Suppressor macrophage (primary cell): ENCODE results near the gene RNPEPL1.

Experiments used
- DNase-seq, 4 experiments: peaks; one replicate each; pipeline ENCODE4 v3.0.0-alpha.2; 2020 to 2022

RNPEPL1 gene

GRCh38 chr2:240593703-240594451, 25.6 kb downstream of the RNPEPL1 start:
- peak in 1 of 4 experiments; percentile 1 for DNase-seq

- DNase-seq = peak in 1 of 4 experiments; percentile 1
Observed at GRCh38 chr2:240594511-240595380, 26.5 kb downstream of the RNPEPL1 start.

DNA sequence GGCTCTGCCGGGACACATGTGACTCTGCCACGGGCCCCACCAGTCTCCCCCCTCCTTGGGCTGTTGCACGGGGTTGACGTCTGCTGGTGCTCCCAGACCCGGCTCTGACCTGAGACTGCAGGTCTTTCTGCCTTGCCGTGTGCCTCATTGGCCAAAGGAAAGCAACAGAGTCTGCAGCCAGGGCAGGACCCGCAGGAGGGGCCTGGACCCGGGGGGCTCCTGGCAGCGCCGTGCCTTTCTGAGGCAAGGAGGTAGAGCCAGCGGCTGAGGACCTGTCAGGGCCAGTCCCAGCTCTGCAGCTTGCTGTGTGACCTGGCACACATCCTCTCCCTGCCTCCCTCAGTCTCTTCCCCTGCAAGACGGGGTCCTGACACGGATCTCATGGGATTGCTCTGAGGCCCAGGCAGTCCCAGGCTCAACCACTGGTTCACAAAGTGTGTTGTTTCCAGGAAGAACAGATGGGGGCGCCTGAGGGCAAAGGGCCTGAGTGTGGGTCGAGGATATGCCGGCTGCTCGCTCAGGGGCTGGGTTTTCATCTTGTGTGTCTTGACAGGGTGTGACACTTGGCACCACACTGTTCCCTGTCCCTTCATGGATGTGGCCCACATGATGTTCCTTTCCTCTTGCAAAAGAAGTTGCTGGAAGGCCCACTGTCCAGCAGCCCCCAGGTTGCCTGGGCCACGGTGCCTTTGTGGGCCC, 27.2 kb downstream of the RNPEPL1 start:
- DNase-seq = peak; percentile 35 to 68 (median 56)

DNA sequence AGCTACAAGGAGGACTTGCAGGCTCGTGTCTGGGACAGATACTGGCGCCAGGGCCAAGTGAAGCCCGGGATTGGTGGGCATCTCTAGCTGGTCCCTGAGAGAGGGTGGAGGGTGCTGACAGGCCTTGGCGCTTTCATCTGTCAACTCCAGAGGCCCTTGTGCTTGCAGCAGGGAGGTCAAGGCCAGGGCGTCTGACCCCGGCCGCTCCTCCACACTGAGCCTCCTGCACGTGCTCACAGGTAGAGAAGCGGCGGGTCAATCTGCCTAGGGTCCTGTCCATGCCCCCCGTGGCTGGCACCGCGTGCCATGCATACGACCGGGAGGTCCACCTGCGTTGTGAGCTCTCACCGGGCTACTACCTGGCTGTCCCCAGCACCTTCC, 27.8 kb downstream of the RNPEPL1 start:
- no peak for DNase-seq

DNA sequence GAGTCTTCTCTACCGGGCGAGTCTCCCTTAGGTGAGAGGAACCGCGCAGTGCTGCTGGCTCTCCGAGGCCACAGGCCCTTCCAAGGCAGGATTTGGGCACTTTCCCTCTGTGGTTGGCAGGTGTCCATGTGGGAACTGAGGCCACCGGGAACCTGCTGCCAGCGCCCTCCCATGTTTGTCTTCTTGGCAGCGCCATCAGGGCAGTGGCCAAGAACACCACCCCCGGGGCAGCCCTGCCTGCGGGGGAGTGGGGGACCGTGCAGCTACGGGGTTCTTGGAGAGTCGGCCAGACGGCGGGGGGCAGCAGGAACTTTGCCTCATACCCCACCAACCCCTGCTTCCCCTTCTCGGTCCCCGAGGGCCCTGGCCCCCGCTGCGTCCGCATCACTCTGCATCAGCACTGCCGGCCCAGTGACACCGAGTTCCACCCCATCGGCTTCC, 28.2 kb downstream of the RNPEPL1 start:
- no peak for DNase-seq

GRCh38 chr2:240597054-240597418, 28.8 kb downstream of the RNPEPL1 start:
- no peak for DNase-seq

DNA sequence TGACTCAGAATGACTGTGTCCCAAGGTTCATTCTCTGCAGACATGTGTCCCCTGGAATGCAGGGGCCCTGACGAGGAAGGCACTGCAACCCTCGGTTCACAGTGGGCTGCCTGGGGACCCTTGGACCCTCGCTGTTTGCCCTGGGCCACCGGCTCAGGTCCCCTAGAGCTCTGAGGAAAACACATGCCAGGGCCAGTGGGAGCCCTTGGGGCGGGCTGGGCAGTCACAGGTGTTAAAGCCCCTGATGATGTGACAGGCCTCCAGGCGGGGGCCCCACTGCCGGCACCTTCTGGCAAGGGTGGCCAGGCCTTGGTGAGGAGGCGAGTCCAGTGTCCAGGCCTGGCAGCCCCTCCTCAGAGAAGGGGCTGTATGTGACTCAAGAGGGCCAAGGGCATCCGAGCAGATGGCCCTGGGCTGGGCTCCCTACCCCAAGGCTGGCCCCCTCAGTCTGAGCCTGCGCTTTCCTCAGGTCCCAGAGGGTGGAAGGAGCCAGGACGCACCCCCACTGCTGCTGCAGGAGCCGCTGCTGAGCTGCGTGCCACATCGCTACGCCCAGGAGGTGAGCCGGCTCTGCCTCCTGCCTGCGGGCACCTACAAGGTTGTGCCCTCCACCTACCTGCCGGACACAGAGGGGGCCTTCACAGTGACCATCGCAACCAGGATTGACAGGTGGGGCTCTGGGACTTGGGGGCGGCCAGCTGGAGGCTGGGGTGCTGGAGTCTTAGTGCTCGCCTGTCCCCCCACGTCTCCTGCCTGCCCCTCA, 29.3 kb downstream of the RNPEPL1 start:
- DNase-seq = no peak

DNA sequence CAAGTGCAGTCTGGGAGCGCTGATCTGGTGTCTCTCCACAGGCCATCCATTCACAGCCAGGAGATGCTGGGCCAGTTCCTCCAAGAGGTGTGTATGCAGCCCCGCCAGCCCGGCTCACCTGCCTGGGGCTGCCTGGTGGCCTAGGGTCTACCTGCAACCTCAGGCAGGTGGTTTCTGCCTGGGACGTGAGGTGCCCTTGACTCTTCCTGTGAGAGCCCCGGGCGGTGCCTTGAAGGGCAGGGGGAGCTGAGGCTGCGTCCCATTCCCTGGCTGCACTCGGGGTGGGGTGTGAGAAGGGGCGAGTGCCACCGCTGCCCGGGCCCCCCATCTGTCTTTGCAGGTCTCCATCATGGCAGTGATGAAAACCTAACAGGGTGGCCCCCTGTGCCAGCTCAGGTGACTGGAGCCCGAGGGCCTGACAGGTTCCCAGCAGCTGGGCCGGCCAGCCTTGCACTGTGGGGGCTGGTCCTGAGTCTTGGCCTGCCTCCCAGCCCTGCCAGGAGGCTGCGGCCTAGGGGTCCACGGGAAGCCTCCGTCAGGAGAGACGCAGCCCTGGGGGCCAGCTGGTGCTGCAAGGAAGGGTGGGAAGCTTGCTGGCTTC, 30.1 kb downstream of the RNPEPL1 start:
- DNase-seq = no peak

GRCh38 chr2:240599141-240599583, 30.9 kb downstream of the RNPEPL1 start:
- no peak for DNase-seq

DNA sequence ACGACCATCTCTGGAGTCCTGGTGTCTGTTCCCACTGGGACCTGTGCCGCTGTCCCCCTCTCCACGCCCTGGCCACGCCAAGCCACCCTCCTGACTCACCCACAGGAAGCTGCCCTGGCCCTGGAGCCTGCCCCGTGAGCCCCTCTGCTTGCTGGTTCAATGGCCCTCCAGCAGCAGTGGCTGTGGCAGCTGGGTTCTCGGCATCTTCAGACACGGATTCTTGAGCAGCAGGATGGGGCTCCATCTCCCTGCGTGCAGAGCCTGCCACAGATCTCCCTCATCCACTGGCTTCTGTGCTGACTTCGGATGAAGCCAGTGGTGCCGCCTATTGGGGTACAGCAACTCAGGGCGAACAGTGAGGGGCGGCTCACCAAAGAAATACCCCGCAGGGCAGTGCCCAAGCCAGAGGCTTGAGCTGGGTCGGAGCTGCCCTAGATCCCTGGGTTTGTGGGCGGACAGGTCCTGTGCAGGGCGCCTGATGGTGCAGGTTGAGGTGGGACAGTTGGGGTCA, 32.2 kb downstream of the RNPEPL1 start:
- DNase-seq = no peak

DNA sequence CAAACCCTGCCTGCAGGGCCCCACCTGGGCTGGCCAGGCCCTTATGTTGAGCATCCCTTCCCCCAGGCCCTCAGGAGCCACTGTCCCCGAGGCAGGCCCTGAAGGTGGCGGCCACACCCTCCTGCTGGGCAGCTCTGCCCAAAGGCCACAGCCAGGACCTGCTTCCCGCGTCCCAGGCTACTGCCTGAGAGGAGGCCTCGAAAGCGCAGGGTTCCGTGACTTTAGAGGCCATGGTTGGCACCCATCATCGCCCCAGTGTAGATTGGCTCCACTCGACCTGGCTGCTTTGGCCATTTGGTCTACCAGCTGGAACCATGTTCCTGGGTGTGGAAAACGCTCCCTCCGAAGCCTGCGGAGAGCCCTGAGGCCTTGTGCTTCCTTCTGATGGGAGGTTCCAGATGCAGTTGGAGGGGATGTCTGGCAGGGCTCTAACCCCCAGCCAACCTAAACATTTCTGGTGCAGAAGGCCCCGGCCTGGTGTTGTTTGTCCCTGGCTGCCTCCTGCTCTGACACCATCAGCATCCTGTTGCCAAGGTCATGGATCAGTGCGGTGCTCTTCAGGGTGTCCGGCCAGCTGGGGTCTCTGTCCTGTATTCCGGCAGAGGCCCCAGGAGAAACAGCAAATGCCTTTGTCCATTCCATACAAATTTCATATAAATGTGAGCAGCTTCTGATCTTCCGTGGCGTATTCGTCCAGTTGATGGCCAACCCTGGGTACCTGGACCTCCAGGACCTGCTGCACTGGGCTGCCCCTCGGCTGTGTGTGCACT, 33.0 kb downstream of the RNPEPL1 start:
- no peak for DNase-seq

DNA sequence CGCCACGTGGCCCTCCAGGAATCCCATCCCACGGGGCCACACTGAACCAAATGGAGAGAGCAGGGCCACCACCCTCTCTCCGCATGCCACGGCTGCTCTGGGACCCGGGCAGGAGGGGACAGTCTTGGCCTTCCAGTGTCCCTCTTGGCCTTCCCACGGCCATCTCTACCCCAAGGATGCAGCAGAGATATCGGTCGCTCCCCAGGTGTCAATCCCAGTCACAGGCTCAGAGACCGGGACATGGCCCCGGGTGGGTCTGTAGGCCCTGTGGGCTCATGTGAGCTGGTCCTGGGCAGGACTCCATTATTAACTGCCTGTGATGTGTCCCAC, 33.5 kb downstream of the RNPEPL1 start:
- no peak for DNase-seq

GRCh38 chr2:240602266-240603050, 34.2 kb downstream of the RNPEPL1 start:
- no peak for DNase-seq

DNA sequence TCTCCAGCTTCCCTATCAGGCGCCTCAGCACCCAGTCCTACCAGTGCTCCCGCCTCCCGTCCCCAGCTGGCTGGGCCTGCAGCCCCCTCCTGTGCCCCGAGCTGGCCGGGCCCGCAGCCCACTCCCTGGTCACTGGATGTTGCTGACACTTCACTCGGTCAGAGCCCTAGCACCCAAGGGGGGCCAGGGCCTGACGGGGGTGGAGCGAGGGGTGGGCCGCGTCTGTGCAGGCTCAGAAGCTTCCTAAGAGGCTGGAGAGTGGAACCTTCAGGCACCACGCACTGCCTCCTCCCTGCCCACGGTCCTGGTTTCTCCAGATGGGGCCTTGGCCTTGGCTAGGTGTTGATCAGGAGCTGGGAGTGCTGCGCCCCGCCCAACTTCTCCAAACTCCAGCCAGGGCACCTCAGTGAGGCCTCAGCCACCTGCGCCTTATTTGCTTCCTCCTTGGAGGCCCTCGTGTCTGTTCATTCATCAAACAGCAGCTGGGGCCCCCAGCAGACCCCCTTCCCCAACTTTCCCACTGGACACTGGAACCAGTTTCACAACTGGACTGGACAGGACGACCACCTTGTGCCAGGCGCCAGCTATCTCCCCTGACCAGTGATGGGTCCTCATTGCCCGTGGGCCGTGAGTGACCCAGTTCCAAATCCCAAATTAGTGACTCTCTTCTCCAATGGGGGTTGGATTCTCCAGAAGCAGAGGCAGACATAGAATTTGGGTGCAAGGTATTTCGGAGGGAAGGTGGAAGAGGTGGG, 35.0 kb downstream of the RNPEPL1 start:
- no peak for DNase-seq

GRCh38 chr2:240603846-240604245, 35.6 kb downstream of the RNPEPL1 start:
- DNase-seq = no peak

DNA sequence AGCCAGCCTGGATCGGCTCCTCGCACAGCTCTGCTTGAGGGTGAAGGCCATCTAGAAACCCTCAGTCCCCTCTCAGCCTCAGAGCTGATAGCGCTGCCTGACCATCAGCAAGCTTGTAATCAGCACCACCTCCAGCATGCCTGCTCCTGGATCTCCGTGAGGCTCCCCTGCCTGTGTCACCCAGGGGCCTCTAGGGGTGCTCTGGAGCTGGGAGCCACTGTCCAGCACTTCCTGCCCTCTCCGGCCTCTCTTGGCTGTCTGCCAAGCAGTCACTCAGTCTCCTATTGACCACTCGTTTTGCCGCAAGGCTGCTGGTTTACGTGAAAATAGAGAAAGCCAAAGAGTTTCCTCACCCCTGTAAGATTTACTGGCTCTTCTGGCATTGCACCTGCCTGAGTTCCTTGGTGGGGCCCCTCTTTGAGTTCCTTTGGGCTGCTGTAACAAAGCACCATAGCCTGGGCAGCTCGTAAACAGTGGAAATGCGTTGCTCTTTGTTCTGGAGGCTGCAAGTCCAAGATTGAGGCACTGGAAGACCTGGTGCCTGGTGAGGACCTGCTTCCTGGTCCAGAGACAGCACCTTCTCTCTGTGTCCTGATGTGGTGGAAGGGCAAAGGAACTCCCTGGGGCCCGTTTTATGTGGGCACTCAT, 36.1 kb downstream of the RNPEPL1 start:
- DNase-seq = peak; percentile 86 to 93 (median 90)

GRCh38 chr2:240604939-240605716, 36.8 kb downstream of the RNPEPL1 start:
- no peak for DNase-seq
